ENCODE measurements around the gene NKAIN4.

- TF ChIP-seq, protein P1, sequence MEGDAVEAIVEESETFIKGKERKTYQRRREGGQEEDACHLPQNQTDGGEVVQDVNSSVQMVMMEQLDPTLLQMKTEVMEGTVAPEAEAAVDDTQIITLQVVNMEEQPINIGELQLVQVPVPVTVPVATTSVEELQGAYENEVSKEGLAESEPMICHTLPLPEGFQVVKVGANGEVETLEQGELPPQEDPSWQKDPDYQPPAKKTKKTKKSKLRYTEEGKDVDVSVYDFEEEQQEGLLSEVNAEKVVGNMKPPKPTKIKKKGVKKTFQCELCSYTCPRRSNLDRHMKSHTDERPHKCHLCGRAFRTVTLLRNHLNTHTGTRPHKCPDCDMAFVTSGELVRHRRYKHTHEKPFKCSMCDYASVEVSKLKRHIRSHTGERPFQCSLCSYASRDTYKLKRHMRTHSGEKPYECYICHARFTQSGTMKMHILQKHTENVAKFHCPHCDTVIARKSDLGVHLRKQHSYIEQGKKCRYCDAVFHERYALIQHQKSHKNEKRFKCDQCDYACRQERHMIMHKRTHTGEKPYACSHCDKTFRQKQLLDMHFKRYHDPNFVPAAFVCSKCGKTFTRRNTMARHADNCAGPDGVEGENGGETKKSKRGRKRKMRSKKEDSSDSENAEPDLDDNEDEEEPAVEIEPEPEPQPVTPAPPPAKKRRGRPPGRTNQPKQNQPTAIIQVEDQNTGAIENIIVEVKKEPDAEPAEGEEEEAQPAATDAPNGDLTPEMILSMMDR (conservative IDR thresholded peaks at IDR 0.05), result no peak
- TF ChIP-seq EZH2 (IDR thresholded peaks at IDR 0.05; ENCODE audit: low read depth), result no peak
These were observed 43.7 kb upstream of the NKAIN4 start for GRCh38 chr20:63297796-63298572.

All from PC-9 (cell line).